Transverse colon (tissue), 3 donors: Measurements from ENCODE around the gene ATP6AP2.

Source experiments
- POLR2A ChIP-seq: fragments of 450-650 bp; IDR thresholded peaks from one replicate; pipeline ENCODE4 v1.6.1; 2016; ENCODE audit warnings: antibody characterized with exemption, mild to moderate bottlenecking, moderate library complexity
- TF ChIP-seq, protein P1 (sequence below), 5 experiments: fragments of 200-600 bp in 3 of 5; fragments of 450-650 bp in 2 of 5; sonication (generic) in 3 of 5; IDR thresholded peaks; 1 replicate in 2 of 5; 2 replicates in 3 of 5; pipeline ENCODE4 v1.5.1; 2016 to 2017; ENCODE audit warnings: antibody characterized with exemption in 5 of 5, inconsistent platforms in 3 of 5, mild to moderate bottlenecking in 2 of 5, moderate library complexity in 1 of 5

DNA sequence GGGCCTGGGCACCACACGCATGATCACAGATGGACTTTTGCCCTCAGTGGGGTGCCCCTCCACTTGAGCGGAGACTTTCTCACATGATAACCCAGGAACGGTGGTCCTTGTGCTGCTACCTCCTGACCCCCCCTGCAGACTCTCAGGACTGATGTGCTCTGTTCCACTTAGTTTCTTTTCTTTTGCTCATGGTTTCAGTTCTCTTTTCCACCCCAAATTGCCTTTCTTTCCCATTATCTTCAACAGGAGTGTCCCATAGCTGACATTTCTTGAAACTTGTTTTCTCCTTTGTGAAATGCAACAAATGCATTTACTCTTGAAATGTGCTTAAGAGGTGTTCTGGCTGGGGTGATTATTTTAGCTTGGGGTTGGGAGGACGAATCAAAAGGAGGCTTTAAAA lies 51.4 kb downstream of the ATP6AP2 start:
- TF ChIP-seq POLR2A = no peak
- TF ChIP-seq, protein P1, sequence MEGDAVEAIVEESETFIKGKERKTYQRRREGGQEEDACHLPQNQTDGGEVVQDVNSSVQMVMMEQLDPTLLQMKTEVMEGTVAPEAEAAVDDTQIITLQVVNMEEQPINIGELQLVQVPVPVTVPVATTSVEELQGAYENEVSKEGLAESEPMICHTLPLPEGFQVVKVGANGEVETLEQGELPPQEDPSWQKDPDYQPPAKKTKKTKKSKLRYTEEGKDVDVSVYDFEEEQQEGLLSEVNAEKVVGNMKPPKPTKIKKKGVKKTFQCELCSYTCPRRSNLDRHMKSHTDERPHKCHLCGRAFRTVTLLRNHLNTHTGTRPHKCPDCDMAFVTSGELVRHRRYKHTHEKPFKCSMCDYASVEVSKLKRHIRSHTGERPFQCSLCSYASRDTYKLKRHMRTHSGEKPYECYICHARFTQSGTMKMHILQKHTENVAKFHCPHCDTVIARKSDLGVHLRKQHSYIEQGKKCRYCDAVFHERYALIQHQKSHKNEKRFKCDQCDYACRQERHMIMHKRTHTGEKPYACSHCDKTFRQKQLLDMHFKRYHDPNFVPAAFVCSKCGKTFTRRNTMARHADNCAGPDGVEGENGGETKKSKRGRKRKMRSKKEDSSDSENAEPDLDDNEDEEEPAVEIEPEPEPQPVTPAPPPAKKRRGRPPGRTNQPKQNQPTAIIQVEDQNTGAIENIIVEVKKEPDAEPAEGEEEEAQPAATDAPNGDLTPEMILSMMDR (IDR thresholded peaks at IDR 0.05) = no peak
